Measurements from ENCODE around the gene ADCK2. TPM values are rescaled to one million over a fixed set of nuclear protein-coding genes. Genes with fewer than 3 reads are reported as not detected.
"Not testable (repeated sequence)": the region's sequence is repeated elsewhere in the genome, so short reads cannot be mapped to it uniquely, and the experiment has no call there.

The ADCK2 gene
- total and polyA plus RNA-seq, 12 donors: 6.8 to 33.9 (median 12.8) TPM

GRCh38 chr7:140640060-140640637 lies 32.6 kb upstream of the ADCK2 start:
- Histone ChIP-seq H3K27me3 (peaks cover 10% of the 10 kb centered on the region), H3K9me3 (replicated peaks in 1 of 3) (no peaks in the 10 kb centered on the region), H3K4me3 (peak overlapping the region in 2 of 4 donors; percentile 26 to 57), H3K36me3 (replicated peaks in 1 of 2) (no peaks in the 10 kb centered on the region), H3K27ac (peak overlapping the region in 4 of 5 donors; percentile 47 to 95 (median 70)), H3K4me1 (replicated peaks in 1 of 2) (peaks cover 0 to 9% of the 10 kb centered on the region in 2 donors)
- DNase-seq: peak in 3 of 7 donors; percentile 20 to 24 (median 22)
- WGBS, 4 donors: 0 to 7% (median 1%) methylated on average over 3 to 74 of the region's 74 CpGs
- TF ChIP-seq CTCF (IDR thresholded peaks at IDR 0.05) (no peak), POLR2A (IDR thresholded peaks at IDR 0.05) (no peak)
- intact Hi-C loops (cut with DNase I): no loop called here

GRCh38 chr7:140640727-140641523 lies 31.8 kb upstream of the ADCK2 start, which contains the start of gene DENND2A:
TSS of gene DENND2A (minus strand) at chr7:140640813. CDS start at chr7:140602397, 38,416 bp downstream.
- H3K4me3 ChIP-seq: peak within 1 kb of the TSS in 2 of 4 donors; percentile 26 to 57
- H3K27me3 ChIP-seq: peaks cover 10% of the 10 kb centered on the region
- peak in 6 of 7 donors; percentile 31 to 70 (median 48) for DNase-seq
- TF ChIP-seq POLR2A (IDR thresholded peaks at IDR 0.05): no peak
- no peak for TF ChIP-seq CTCF (IDR thresholded peaks at IDR 0.05)
- peaks cover 0 to 3% of the 10 kb centered on the region in 2 donors for H3K4me1 ChIP-seq (replicated peaks in 1 of 2)
- no peaks in the 10 kb centered on the region for H3K36me3 ChIP-seq (replicated peaks in 1 of 2)
- peak within 1 kb of the TSS in 4 of 5 donors; percentile 47 to 95 (median 70) for H3K27ac ChIP-seq
- H3K9me3 ChIP-seq (replicated peaks in 1 of 3): no peaks in the 10 kb centered on the region
- 8 to 66% (median 33%) methylated on average over 7 to 72 of the region's 78 CpGs for WGBS, 4 donors
- intact Hi-C loops (cut with DNase I): no loop called here

- H3K36me3 ChIP-seq (replicated peaks in 1 of 2): no peaks in the 10 kb centered on the region
- no peak for DNase-seq
- peak overlapping the region in 2 of 5 donors; percentile 67 to 95 for H3K27ac ChIP-seq
- peaks cover 0 to 3% of the 10 kb centered on the region in 2 donors for H3K4me1 ChIP-seq (replicated peaks in 1 of 2)
- TF ChIP-seq POLR2A (IDR thresholded peaks at IDR 0.05): no peak
- TF ChIP-seq CTCF (IDR thresholded peaks at IDR 0.05): no peak
- H3K27me3 ChIP-seq: peaks cover 10% of the 10 kb centered on the region
- peak overlapping the region in 1 of 4 donors; percentile 57 for H3K4me3 ChIP-seq
- intact Hi-C loops (cut with DNase I): no loop called here
- H3K9me3 ChIP-seq (replicated peaks in 1 of 3): no peaks in the 10 kb centered on the region
- WGBS, 4 donors: 63 to 76% (median 71%) methylated on average over 15 of the region's 15 CpGs
These were observed 31.1 kb upstream of the ADCK2 start for GRCh38 chr7:140641524-140642195.

GRCh38 chr7:140643416-140643815 lies 29.3 kb upstream of the ADCK2 start:
- no peak for DNase-seq
- intact Hi-C loops (cut with DNase I): no loop called here
- no peak overlapping the region for H3K27ac ChIP-seq
- peaks cover 0 to 7% of the 10 kb centered on the region in 2 donors for H3K4me1 ChIP-seq (replicated peaks in 1 of 2)
- WGBS, 4 donors: 78 to 86% (median 83%) methylated on average over 5 of the region's 5 CpGs
- TF ChIP-seq POLR2A (IDR thresholded peaks at IDR 0.05) (no peak), CTCF (IDR thresholded peaks at IDR 0.05) (no peak)
- H3K27me3 ChIP-seq: peaks cover 10% of the 10 kb centered on the region
- H3K9me3 ChIP-seq (replicated peaks in 1 of 3): no peaks in the 10 kb centered on the region
- no peak overlapping the region for H3K4me3 ChIP-seq
- H3K36me3 ChIP-seq (replicated peaks in 1 of 2): no peaks in the 10 kb centered on the region

- intact Hi-C loops (cut with DNase I); H3K9me3 ChIP-seq (replicated peaks in 1 of 3): not testable (repeated sequence)
These were observed 28.0 kb upstream of the ADCK2 start for GRCh38 chr7:140644761-140645160.

More at GRCh38 chr7:140644761-140645160, 28.0 kb upstream of the ADCK2 start:
- DNase-seq; H3K4me1 ChIP-seq (replicated peaks in 1 of 2); H3K27me3 ChIP-seq; H3K4me3 ChIP-seq; H3K36me3 ChIP-seq (replicated peaks in 1 of 2); H3K27ac ChIP-seq: not testable (repeated sequence)
- WGBS, 4 donors: 72 to 75% (median 74%) methylated on average over 13 of the region's 13 CpGs
